Measurements from ENCODE around the gene TSR1.

DNA sequence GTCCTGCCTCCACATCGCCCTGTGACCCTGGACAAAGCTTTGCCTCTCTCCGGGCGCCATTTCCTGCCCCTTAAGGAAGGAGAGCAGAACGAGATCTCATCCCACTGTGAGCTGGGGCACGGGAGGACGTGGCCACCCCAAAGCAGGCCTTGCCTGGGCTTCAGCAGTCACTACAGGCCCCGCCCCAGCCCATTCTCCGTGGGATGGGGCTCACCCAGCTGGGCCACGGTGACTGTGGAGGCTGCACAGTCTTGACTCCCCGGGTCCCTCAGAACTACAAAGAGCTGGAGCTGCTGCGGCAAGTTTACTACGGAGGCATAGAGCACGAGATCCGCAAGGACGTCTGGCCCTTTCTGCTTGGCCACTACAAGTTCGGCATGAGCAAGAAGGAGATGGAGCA lies 36.4 kb upstream of the TSR1 start:
- no peak for TF ChIP-seq TAF1 (IDR thresholded peaks at IDR 0.05; ENCODE audit: borderline replicate concordance, insufficient read depth, low read length)
- TF ChIP-seq, protein P1, sequence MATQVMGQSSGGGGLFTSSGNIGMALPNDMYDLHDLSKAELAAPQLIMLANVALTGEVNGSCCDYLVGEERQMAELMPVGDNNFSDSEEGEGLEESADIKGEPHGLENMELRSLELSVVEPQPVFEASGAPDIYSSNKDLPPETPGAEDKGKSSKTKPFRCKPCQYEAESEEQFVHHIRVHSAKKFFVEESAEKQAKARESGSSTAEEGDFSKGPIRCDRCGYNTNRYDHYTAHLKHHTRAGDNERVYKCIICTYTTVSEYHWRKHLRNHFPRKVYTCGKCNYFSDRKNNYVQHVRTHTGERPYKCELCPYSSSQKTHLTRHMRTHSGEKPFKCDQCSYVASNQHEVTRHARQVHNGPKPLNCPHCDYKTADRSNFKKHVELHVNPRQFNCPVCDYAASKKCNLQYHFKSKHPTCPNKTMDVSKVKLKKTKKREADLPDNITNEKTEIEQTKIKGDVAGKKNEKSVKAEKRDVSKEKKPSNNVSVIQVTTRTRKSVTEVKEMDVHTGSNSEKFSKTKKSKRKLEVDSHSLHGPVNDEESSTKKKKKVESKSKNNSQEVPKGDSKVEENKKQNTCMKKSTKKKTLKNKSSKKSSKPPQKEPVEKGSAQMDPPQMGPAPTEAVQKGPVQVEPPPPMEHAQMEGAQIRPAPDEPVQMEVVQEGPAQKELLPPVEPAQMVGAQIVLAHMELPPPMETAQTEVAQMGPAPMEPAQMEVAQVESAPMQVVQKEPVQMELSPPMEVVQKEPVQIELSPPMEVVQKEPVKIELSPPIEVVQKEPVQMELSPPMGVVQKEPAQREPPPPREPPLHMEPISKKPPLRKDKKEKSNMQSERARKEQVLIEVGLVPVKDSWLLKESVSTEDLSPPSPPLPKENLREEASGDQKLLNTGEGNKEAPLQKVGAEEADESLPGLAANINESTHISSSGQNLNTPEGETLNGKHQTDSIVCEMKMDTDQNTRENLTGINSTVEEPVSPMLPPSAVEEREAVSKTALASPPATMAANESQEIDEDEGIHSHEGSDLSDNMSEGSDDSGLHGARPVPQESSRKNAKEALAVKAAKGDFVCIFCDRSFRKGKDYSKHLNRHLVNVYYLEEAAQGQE (IDR thresholded peaks at IDR 0.05; ENCODE audit: insufficient read depth in 1 of 2, low read depth in 2 of 2, low read length in 2 of 2), result no peak
- no peak for TF ChIP-seq POLR2AphosphoS5 (IDR thresholded peaks at IDR 0.05; ENCODE audit: low read depth, low read length)
- no peak for TF ChIP-seq FOXP2 (optimal IDR thresholded peaks at IDR 0.05; ENCODE audit: borderline replicate concordance, extremely low read depth, extremely low read length, insufficient read depth)
